Osteoblast (primary cell): ENCODE data around the gene DOC2B. TPM values are rescaled to one million over a fixed set of nuclear protein-coding genes. Genes with fewer than 3 reads are reported as not detected.
A peak's percentile ranks its signal among the peaks of the same experiment; 100 is the strongest.

ENCODE experiments used
- DNase-seq: peaks from one replicate; pipeline ENCODE4 v3.0.0; 2011; ENCODE audit warnings: low spot score, mixed read lengths; ENCODE audit not compliant: insufficient read length; ENCODE audit errors: missing footprints
- H2AFZ ChIP-seq: 2 replicates; pipeline ENCODE4 v1.6.0; 2011; ENCODE audit warnings: mild to moderate bottlenecking, low read length
- H3K27ac ChIP-seq: 2 replicates; pipeline ENCODE4 v1.5.1; 2011; ENCODE audit warnings: mild to moderate bottlenecking, low read depth, low read length, moderate library complexity
- H3K27me3 ChIP-seq: 2 replicates; pipeline ENCODE4 v1.6.0; 2012; ENCODE audit warnings: mild to moderate bottlenecking, control low read depth, inconsistent platforms, low read length, moderate library complexity; ENCODE audit not compliant: insufficient read depth
- H3K36me3 ChIP-seq: 2 replicates; pipeline ENCODE4 v1.5.1; 2011; ENCODE audit warnings: mild to moderate bottlenecking, low read length, control low read depth, moderate library complexity; ENCODE audit not compliant: insufficient read depth
- H3K4me1 ChIP-seq: 2 replicates; pipeline ENCODE4 v1.5.1; 2011; ENCODE audit warnings: mild to moderate bottlenecking, low read length, control low read depth, moderate library complexity; ENCODE audit not compliant: insufficient read depth
- H3K4me2 ChIP-seq: 2 replicates; pipeline ENCODE4 v1.6.0; 2011; ENCODE audit warnings: mild to moderate bottlenecking, low read length; ENCODE audit not compliant: insufficient read depth
- H3K4me3 ChIP-seq: fragments of 200-600 bp; sonication (generic); 3 replicates; pipeline ENCODE4 v1.5.1; 2012; ENCODE audit warnings: mild to moderate bottlenecking, low read length, inconsistent platforms; ENCODE audit not compliant: insufficient read depth
- H3K79me2 ChIP-seq: 2 replicates; pipeline ENCODE4 v1.6.0; 2012; ENCODE audit warnings: mild to moderate bottlenecking, low read length, control low read depth, inconsistent platforms; ENCODE audit not compliant: insufficient read depth
- H3K9me3 ChIP-seq: 2 replicates; pipeline ENCODE4 v1.5.1; 2011; ENCODE audit warnings: low read depth, low read length, control low read depth
- H4K20me1 ChIP-seq: 2 replicates; pipeline ENCODE4 v1.6.0; 2012; ENCODE audit warnings: mild to moderate bottlenecking, low read length, control low read depth; ENCODE audit not compliant: insufficient read depth
- CTCF ChIP-seq: IDR thresholded peaks from 2 replicates; pipeline ENCODE4 v1.5.1; 2011; ENCODE audit warnings: mild to moderate bottlenecking, low read depth, low read length, moderate library complexity; ENCODE audit errors: extremely low read depth
- total RNA-seq: library from RNA; depleted of rRNA; stranded (reverse); fragments of >200 nt; gene quantifications from 2 replicates; pipeline ENCODE4 v1.2.3, GENCODE V29; 2012

The DOC2B gene
- total RNA-seq, 1 donor: not detected

GRCh38 chr17:144936-145670, 36.3 kb downstream of the DOC2B start:
- TF ChIP-seq CTCF: no peak

GRCh38 chr17:143785-144281, 37.6 kb downstream of the DOC2B start:
- H3K36me3 ChIP-seq: no peaks in the 10 kb centered on the region
- no peaks in the 10 kb centered on the region for H3K79me2 ChIP-seq
- peak overlapping the region; percentile 30 for H3K4me3 ChIP-seq
- H3K4me1 ChIP-seq: no peaks in the 10 kb centered on the region
- no peak overlapping the region for H3K27ac ChIP-seq
- H4K20me1 ChIP-seq: no peaks in the 10 kb centered on the region
- peak; percentile 99 for DNase-seq
- H2AFZ ChIP-seq: peak overlapping the region; percentile 70
- peaks cover 4% of the 10 kb centered on the region for H3K27me3 ChIP-seq
- H3K4me2 ChIP-seq: peak overlapping the region; percentile 57
- H3K9me3 ChIP-seq: no peaks in the 10 kb centered on the region
- peak; percentile 60 for TF ChIP-seq CTCF

More at GRCh38 chr17:144936-145670, 36.3 kb downstream of the DOC2B start:
- no peaks in the 10 kb centered on the region for H3K79me2 ChIP-seq
- H4K20me1 ChIP-seq: no peaks in the 10 kb centered on the region
- H3K4me3 ChIP-seq: no peak overlapping the region
- DNase-seq: peak; percentile 71
- H2AFZ ChIP-seq: no peak overlapping the region
- peaks cover 8% of the 10 kb centered on the region for H3K27me3 ChIP-seq
- H3K4me1 ChIP-seq: no peaks in the 10 kb centered on the region
- no peaks in the 10 kb centered on the region for H3K36me3 ChIP-seq
- H3K27ac ChIP-seq: no peak overlapping the region
- H3K4me2 ChIP-seq: no peak overlapping the region
- no peaks in the 10 kb centered on the region for H3K9me3 ChIP-seq

GRCh38 chr17:142876-143784, 38.3 kb downstream of the DOC2B start:
- Histone ChIP-seq H3K36me3 (no peaks in the 10 kb centered on the region), H3K79me2 (no peaks in the 10 kb centered on the region), H3K9me3 (no peaks in the 10 kb centered on the region), H3K27me3 (peaks cover 4% of the 10 kb centered on the region), H3K4me3 (peak overlapping the region; percentile 30), H2AFZ (peak overlapping the region; percentile 70), H3K4me2 (peak overlapping the region; percentile 57), H3K4me1 (no peaks in the 10 kb centered on the region), H4K20me1 (no peaks in the 10 kb centered on the region), H3K27ac (no peak overlapping the region)
- peak; percentile 66 for DNase-seq
- no peak for TF ChIP-seq CTCF
